ENCODE data around the gene EPHB1.

DNA sequence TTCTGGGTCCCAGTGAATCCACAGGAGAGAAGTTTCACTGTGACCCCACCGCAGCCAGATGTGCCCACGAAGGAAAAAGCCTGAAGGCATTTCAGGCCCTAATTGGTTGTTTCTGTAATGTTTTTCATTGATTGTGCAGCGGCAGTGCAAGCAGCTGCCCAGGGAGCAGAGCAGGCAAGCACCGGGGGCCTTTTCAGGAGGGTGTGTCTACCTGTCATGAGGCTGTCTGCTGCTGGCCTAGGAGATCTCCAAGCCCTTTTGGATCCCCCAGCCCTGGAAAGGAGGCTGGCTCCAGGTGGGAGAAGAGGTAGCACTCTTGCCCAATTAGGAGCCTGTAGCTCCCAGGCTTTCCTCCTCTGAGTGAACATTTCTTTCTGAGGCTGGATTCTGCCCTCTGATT, 108.8 kb downstream of the EPHB1 start:
- TF ChIP-seq POLR2A (IDR thresholded peaks at IDR 0.05; ENCODE audit: low read depth, low read length) (no peak), EZH2 (IDR thresholded peaks at IDR 0.05; ENCODE audit: borderline replicate concordance, low read depth, low read length, severe bottlenecking) (no peak), CTCF (IDR thresholded peaks at IDR 0.05; ENCODE audit: extremely low read depth in 1 of 2, insufficient read depth in 1 of 2, low read depth in 1 of 2, low read length in 2 of 2) (no peak), JUN (IDR thresholded peaks at IDR 0.05; ENCODE audit: borderline replicate concordance, insufficient read depth, insufficient read length, low read depth) (no peak), POLR2AphosphoS5 (IDR thresholded peaks at IDR 0.05; ENCODE audit: insufficient read depth, low read depth, low read length) (no peak), GATA2 (IDR thresholded peaks at IDR 0.05; ENCODE audit: insufficient read depth, insufficient read length, low read depth, low read length) (no peak), MYC (IDR thresholded peaks at IDR 0.05; ENCODE audit: low read depth, low read length) (no peak)
